OCI-M1 (cell line): ENCODE data around the gene FCN3.
"Not testable (repeated sequence)": the region's sequence is repeated elsewhere in the genome, so short reads cannot be mapped to it uniquely, and the experiment has no call there.

Source experiments
- DNase-seq: peaks from one replicate; lab custom pipeline; 2025; lab: John Stamatoyannopoulos, UW

The FCN3 gene

DNA sequence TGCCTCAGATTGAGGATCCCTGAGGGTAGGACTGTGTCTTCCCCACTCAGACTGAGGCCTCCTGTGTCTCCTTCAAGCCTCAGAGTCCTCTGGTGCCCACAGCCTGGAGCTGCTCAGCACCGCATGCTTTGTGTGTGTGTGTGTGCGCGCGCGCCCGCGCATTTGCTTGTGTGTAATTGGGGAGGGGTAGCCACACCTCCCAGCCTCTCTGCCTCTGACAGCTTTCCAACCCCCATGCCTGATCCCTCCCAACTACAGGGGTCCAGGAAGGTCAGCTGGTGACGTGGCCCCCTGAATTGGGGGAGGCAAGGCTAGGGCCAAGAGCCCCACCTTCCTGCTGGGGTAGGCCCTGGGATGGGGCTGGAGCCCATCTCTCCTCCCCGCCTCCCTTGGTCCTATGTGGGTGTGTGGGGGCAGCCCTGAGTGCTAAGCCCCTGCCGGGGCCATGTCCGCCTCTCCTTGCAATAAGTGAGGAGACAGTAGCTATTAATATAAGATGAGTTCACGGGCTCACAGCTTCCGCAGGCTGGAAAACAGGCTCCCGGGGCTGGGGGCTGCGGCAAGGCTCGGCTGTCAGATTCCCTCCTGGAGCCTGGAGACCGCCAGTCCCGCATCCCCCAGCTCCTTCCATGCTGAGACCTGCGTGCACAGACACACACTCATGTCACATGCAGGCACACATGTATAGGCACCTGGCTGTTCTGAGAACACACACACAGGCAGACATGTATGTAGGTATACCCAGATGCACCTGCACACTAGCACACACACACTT is 24.8 kb upstream of the FCN3 start:
- no peak for DNase-seq

DNA sequence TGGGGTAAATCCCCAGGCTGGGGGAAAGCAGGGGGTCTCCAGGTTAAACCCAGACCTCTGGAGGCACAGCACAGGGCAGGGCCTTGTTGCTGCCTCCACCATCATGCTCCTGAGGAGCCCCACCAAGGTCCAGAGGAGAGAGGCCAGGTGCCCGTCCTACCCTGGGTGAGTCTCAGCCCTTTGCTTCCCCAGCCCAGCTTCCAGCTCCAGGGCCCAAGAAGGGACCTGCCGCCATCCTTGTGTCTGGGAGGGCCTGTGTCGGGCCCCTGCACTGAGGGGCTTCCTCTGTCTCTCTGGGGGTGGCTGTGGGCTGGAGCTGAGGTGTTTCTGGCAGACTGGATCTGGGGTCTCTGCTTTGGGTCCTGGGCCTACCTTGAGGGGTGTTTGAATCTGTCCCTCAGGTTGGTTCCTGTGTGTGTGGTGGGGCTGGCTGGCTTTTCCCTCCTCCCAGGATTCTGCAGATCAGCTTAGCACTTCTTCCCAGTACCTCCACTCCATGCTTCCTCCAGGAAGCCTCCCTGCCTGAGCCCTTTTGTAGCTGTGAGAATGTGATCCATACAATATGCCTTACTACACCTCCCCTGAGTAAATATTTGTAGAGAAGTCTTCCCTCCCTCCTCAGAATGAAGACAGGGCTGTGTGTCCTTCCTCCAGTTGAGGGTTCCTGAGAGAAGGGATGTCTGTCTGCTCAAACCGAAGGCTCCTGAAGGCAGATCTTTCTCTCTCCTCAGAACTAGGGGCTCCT is 24.0 kb upstream of the FCN3 start:
- no peak for DNase-seq

GRCh38 chr1:27397749-27398148 is 23.1 kb upstream of the FCN3 start:
- no peak for DNase-seq

DNA sequence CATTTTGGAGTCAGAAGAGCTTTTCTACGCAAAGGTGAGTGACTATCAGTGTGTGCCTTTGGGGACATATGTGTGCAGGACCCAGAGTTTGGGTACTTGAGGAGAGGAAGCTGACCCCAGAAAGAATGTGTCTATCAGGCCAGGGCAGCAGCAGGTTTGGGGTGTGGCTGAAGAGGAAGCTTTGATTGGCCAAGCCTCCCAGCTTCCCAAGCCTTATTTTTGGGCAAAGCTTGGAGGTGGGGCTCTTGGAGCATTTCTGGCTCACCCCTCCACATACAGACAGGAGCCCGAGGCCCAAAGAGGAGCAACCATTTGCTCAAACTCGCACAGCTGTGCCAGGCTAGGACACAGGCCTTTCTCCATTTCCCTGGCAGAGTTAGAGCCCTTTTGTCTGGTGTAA is 22.5 kb upstream of the FCN3 start:
- DNase-seq, result no peak

DNA sequence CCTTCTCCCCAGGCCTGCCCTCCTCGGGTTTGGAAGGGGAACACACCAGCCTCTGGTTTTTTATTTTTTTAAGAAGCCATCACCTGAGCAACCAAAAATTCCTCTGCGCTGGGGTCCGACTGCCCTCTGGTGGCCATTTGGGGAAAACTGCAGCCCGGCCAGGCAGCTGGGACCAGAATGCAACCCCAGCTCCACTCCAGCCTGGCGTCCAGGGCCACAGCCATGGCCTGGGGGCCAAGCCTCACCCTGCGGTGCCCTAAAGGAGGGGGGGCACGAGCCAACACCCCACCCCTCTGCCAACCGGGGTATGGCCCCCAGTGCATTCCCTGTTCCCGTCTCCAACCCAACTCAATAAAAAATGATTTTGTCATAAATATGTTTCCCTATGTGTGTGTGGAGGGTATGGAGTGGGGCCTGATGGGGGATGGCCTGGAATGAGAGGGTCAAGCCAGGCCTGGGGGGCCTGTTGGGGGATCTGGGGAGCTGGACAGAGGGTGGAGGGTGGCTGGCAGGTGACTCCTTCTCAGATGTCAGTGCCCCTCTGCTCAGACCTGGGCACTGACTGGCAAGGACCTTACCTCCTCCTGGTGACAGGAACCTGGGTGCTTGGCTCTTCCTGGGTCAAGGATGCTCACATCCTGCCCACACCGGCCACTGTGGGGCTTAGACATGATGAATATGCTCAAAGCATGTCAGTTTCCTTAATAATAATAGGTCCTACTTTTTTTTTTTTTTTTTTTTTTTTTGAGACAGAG is 21.0 kb upstream of the FCN3 start:
- peak; percentile 89 for DNase-seq

GRCh38 chr1:27394925-27395324 is 20.3 kb upstream of the FCN3 start:
- DNase-seq, result no peak

GRCh38 chr1:27394282-27394658 is 19.6 kb upstream of the FCN3 start:
- DNase-seq, result no peak

DNA sequence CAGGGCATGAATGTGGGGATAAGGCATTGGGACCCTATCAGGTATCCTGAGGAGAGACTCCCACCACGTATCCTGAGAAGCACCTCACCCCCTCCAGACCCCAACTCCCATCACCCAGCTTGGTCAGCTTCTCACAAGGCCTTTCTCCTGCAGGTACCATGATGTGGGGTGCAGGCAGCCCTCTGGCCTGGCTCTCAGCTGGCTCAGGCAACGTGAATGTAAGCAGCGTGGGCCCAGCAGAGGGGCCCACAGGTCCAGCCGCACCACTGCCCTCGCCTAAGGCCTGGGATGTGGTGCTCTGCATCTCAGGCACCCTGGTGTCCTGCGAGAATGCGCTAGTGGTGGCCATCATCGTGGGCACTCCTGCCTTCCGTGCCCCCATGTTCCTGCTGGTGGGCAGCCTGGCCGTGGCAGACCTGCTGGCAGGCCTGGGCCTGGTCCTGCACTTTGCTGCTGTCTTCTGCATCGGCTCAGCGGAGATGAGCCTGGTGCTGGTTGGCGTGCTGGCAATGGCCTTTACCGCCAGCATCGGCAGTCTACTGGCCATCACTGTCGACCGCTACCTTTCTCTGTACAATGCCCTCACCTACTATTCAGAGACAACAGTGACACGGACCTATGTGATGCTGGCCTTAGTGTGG is 19.1 kb upstream of the FCN3 start:
- no peak for DNase-seq

DNA sequence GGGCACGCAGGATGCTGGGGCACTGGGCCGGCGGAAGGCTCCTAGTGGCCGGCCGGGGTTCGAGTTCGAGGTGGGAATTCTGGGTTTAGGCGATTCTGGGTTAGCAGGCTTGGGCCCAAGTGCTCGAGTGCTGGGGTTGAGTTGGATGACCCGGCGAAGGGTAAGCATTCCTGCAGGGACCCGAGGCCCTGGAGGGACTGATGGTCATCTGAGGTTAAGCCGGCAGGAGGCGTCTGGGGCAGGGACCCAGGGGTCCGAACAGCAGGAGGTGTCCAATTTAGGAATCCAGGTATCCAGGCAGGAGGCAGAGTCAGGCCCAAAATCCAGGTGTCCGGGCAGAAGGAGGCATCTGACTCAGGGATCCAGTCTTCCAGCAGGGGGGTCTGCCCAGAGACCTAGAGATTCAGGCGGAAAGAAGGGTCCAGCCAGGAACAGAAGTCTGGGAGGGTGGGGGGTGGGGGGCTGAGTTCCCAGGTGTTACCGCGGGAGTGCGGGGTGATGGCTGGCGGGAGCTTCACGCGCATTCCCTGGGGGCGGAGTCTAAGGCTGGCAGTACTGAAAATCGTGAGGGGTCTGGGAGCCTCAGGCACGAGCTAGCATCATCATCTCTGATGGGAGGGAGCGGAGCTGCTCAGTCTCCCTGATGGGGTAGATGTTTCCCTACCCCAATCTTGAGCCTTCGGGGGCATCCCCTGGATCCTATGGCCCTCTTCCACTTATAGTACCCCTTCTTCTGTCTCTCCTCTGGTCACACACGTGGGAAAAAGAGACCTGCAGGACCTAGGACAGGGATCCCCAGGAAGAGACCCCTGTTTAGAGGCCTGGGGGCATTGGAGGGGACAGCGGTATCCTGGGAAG is 18.4 kb upstream of the FCN3 start:
- no peak for DNase-seq

GRCh38 chr1:27392096-27392777 is 17.6 kb upstream of the FCN3 start, which contains the start of gene GPR3:
GPR3 (plus strand) TSS chr1:27392622; CDS start chr1:27393799, 1,177 bp downstream.
- DNase-seq, result peak; percentile 96

DNA sequence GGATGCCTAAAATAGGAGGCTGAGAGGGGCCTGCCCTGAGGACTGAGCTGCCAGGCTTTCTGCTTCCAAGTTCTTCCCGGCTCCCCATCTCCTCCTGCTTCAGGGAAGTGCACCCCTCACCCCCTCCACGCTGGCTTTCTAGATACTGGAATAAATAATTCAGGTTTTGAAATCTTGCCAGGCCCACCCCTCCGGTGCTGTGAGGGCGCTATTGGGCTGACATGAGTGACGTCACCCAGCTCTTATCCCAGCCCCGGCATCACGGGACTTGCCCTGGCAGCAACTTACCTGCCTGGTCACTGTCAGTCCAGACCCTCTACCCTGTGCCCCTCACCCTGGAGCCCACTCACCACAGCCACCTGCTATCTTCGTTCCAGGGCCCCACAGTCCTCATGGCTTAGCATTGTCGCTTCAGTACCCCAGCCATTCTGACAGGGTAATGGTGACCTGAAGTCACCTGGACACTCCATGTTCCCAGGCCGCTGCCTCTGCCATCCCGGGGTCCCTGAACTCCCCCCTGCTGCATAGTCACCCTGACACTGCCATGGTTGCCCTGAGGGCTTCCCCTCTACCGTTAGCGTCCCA is 17.0 kb upstream of the FCN3 start:
- peak; percentile 71 for DNase-seq

DNA sequence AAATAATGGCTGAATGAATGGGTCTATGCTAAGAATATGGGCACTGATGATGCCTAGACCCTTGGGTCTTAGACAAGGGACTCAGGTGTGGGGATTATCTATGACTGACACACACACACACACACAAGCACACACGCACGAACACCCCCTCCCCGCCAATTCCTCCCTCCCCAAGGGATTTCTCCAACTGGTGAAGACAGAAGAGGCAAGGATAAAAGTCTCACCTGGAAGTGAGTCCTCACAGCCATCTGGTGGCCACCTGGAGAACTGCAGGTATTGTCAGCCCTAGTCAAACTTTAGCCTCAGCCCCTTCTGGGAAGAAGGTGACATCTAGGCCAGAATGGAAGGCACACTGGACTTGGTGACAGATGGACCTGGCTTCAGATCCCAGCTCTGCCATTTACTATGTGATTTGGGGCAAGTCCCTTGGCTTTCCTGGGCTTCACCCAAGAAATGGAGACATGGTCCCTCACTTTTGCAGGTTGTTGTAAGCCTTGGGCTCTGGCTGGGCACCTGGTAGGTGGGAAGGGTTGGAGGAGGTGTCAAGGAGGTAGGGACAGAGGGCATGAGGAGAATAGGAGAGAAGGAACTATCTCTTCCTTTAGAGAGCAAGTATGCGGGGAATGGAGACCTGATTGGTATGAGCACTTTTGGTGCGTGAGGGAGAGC is 13.8 kb upstream of the FCN3 start:
- peak; percentile 67 for DNase-seq

GRCh38 chr1:27384797-27385196 is 10.2 kb upstream of the FCN3 start:
- DNase-seq, result not testable (repeated sequence)

GRCh38 chr1:27383661-27384060 is 9.0 kb upstream of the FCN3 start:
- DNase-seq, result no peak

- DNase-seq, result no peak
Measured at GRCh38 chr1:27383039-27383605, 8.5 kb upstream of the FCN3 start, which contains the start of gene CD164L2. CD164L2 (minus strand) TSS chr1:27383333; CDS start chr1:27383239, 94 bp downstream.

DNA sequence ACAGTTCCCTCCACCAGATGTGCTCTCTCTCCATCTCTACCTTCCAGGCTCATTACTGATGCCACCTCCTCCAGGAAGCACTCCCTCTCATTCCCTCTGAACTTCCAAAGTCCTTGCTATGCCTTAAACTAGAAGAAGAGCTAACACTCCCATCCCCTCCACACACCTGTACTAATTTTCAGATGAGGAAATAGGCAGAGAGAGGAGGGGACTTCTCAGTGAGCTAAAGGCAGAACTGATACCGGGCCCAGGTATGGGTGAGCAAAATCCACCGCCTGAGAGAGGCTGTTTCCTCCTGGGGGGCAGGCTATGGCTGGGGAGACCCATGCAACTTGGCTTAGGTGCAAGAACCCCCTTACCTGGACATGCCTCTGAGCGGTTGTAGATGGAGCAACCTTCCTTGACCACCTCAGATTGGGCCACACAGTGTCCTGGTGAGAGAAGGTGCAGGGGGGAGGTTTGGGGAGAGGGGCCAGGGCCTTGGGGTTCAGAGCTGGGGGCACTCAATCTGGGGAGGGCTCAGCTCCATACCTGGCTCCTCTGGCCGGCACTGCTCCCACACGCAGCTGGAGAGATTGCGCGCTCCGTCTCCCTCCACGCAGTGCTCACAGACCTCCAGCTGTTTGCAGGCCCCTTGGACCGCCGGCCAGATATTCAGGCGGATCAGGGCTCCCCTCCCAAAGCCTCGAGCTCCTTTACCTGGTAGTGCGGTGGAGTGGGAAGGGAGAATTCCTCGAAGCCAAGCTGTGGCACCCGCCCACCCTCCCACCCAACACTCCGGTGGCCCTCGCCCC is 7.5 kb upstream of the FCN3 start:
- DNase-seq, result no peak

DNA sequence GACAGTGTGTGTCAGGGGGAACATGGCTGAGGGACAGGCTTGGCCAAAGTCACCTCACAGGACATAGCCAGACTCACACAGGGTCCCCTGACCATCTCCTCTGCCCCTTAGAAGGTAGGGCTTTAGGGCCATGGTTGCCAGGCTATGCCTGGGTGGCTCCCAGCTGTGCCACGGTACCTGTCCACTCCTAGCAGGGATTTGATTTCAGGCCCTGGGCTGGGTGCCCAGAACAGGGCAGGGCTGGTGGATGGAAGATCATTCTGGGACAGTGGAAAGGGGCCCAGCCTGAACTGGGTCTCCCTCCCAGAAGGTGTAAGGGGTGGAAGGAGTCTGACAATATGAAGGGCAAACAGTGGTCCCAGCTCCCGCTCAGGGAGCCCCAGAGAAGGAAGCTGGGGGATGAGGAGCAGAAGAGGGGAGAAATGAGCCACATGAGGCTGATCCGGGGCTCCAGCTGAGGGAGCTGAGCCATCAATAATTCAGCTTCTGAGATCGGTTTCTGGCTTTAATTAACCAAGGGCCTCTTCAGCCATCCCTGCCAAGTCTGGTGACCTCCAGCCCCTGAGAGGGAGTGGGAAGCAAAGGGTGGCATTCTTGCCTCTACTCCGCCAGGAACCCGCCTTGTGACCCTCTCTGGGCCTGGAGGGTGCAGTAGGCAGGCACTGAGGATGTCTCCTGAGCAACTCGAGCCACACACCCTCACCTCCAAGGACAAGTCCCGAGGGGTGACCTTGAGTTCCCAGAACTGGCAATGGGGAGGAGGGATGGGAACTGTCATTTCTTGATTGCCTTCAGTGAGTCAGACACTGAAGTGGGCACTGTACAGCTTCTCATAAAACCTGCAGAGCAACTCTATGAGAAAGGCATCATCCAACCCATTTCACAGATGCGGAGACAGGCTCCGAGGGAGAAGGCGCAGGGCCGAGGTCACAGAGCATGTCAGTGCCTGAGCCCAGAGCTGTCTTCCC is 6.4 kb upstream of the FCN3 start:
- no peak for DNase-seq
